Cardiac septum (tissue), 1 donor: ENCODE measurements around the gene ANKRD50. TPM values are rescaled to one million over a fixed set of nuclear protein-coding genes. Genes with fewer than 3 reads are reported as not detected.

Source experiments
- DNase-seq: peaks from one replicate; pipeline ENCODE4 v3.0.0-alpha.2; 2020; ENCODE audit warnings: low spot score
- intact Hi-C: fragments of 100-400 bp; cut with DNase I; formaldehyde crosslinking; loops from one replicate; pipeline ENCODE4 v1.14.0; 2022
- total RNA-seq: library from RNA; stranded (reverse); fragmentation: NEBNext Ultra II Directional; extraction: Animal tissue kit (Norgen Biotek cat#: 25700); gene quantifications from one replicate; pipeline ENCODE4 v1.2.1, GENCODE V29; 2021
- donor health status: DM: no; HTN: no; CAD: no.

The ANKRD50 gene
- total RNA-seq, 1 donor from 2014 or later: 16.1 TPM

DNA sequence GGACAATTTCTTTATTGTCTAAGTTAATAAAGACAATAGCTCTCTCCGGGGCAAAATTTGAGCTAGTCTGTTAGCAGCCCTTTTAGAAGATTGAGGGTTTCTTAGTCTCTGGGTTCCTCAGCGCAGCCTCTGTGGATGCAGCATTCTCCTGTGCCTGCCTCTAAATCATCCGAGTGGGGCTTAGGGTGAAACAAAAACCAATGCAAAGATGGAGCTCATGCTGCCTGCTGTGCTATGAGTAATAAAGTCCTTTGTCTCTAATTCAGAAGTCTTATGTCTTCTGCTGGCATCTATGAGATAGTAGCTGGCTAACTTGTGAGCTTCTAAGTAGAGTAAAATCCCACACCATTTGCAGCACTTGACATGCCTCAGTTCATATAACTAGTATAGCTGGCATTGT, 67.9 kb downstream of the ANKRD50 start:
- intact Hi-C loops: no loop called here
- DNase-seq: no peak

DNA sequence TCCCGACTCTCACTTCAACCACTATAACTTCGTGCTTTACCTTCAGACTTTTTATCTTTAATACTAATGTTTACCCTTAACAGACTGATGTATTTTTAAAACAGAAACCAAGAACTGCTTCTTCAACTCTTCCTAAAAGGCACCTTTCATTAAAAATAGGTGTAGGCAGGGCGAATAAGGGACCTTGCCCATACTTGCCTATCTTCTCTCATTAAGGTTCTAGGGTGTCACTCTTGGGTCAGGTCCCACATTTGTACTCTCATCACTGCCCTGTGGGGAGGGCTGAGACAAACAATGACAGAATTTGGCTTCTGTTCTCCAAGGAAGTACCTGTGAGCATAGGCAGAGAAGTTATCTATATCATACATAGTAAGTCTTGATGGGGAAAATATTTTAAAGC, 69.7 kb downstream of the ANKRD50 start:
- intact Hi-C loops: no loop called here
- DNase-seq: no peak

DNA sequence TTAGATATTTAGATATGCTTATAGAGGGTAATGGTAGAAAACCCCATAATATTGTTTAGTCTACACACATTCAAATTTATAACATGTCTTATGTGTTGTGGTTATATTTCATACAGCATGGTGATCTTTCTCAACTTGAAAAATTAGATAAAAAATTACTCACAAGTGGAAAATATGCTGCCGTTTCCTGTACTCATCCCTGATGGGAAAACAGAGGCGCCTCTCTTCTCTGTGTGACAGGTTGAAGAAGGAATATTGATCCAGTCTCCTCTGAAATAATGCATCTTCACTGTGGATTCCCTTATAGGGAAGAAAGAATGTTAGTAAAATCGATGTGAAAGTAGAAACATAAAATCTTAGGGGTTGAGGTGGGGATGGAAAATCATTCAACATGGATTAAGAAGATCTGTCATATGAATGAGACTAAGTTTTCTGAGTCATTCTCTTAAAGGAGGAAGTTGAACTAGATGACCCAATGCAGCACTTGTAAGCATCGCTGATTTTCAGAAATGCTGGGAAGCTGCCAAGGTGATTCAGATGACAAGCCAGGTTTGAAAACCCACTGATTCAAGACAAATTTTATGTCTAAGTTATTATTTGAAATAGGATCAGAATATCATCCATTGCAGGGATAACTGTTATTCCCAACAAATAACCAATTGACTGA, 70.7 kb downstream of the ANKRD50 start:
- intact Hi-C loops: no loop called here
- DNase-seq: no peak

DNA sequence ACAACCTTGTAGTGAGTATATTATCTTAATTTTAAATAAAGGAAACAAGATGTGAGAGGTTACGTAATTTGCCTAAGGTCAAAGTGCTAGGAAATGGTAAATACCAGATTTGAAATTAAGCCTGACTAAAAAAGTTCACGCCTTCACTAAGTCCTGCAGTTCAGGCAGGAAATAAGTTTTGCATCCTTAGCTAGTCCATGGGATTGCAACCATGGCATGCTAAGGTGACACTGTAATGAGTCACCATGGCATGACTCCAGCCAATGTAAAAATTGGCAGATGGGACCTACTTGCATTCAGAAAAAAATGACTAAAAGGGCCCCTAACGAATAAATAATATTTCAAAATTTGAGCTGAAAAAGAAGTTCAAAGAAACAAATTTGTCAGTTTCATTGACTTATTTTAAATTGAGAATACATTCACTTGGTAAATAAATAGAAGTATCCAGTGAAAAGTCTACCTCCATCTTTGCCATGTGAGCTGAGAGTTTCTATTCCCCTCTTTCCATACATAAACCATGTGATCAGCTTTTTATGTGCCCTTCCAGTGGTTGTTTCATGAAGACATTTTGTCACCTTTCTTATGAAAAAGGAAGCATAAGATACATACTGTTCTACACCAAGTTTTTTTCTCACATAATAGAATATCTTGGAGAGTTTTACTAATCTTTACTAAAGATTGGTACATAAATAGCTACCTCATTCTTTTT, 72.4 kb downstream of the ANKRD50 start:
- intact Hi-C loops: no loop called here
- no peak for DNase-seq

DNA sequence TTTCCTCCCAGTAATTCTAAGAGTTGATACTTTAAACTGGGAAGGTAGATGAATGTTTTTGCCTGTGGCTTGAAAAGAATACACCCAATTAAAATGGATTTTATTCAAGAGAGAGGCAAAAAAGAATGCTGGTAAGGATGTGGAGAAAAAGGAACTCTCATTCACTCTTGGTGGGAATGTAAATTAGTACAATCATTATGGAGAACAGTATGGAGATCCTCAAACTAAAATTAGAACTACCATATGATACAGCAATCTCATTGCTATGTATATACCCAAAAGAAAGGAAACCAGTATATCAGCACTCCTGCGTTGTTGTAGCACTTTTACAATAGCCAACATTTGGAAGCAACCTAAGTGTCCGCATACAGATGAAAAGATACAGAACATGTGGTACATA, 75.2 kb downstream of the ANKRD50 start:
- no peak for DNase-seq
- intact Hi-C loops: no loop called here

DNA sequence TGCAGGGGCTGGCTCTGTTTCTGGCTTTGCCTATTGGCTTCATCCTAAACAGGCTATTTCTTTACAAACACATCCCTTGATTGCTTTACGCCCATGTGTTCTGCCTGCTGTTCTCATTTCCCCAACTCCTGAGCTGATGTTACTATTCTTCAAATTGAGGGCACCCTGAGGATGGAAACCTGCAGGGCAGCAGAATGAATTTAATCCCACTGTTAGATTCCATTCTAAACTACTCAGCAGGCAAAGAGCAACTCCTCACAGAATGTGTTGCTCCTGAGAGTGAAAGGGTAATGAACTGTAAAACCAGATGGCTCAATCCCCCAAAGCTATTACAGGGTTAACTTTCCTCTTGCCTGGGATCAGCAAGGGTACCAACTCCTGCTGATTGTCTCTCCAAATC, 75.7 kb downstream of the ANKRD50 start:
- intact Hi-C loops: no loop called here
- DNase-seq: no peak

DNA sequence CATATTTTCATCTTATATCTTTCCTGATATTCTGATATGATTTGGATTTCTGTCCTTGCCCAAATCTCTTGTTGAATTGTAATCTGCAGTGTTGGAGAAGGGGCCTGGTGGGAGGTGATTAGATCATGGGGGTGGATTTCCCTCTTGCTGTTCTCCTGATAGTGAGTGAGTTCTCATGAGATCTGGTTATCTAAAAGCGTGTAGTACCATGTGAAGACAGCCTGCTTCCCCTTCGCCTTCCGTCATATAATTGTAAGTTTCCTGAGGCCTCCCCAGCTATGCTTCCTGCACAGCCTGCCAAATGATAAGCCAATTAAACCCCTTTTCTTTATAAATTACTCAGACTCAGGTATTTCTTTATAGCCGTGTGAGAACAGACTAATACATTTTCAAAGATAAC, 77.2 kb downstream of the ANKRD50 start:
- intact Hi-C loops: no loop called here
- DNase-seq: no peak

DNA sequence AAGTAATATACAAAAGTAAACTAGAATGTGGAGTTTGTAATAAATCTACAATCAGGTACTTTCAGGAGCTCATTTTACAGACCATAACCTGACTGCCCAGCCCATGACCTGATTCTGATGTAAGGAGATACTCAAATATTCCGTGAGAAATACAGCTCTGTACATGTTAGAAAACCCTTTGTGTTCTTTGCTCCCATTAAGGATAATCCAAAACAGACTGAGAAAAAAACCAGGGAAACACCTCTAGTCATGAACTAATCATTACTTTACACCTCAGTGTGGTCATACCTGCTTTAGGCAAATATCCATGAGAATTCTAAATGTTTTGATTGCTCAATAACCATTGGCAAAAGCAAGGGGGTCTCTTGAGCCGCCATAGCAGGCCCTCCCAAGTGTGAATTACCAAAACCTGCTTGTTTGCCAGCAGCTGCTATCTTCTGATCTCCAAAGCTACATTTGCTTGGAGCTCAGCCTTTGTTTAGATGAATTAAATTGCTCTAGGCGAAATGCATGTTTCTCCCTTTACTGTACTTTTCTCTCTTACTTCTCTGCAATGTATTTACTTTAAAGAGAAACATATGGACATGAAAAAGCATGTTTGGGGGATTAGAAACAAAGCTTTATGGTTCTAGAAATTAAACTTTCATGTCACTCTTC, 79.1 kb downstream of the ANKRD50 start:
- intact Hi-C loops: no loop called here
- no peak for DNase-seq

DNA sequence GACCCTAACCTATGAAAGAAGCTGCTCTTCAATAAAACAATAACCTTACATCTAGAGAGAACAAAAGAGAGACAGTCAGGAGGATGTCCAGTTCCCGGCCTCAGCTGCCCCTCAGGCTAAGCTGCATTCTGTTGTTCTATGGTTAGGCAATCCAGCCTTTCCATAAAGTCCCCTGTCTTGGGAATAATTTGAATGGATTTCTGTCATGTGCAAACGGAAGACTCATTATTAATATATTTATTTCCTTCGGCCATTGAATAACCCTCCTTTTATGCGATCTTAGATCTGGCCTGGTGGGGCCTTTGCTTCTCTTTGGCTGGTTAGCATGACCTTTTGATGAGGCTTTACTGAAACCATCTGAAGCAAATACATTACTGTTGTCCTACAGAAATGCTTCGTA, 80.1 kb downstream of the ANKRD50 start:
- DNase-seq: no peak
- intact Hi-C loops: no loop called here

DNA sequence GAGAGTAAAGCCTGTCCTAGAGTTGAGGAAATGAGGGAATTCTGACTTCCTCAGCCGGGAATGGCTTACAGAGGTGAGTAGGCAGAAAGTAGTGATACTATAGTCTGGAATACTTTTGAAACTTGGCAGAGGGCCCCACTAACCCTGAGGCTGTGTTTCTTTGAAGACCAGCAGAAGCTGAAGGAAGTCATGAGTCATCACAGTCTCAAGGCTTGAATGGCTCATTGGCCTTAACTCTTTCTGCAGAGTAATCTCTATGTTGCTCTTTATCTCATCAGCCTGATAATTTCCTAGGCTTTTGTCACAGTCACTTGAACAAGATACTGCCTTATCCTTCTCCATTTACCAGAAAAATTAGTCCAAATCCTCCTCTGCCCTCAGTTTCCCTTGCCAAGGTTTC, 80.8 kb downstream of the ANKRD50 start:
- no peak for DNase-seq
- intact Hi-C loops: loop anchor here (1.0 kb wide), 1 partner anchor 81 kb away; the partner anchor contains the start of gene ANKRD50

DNA sequence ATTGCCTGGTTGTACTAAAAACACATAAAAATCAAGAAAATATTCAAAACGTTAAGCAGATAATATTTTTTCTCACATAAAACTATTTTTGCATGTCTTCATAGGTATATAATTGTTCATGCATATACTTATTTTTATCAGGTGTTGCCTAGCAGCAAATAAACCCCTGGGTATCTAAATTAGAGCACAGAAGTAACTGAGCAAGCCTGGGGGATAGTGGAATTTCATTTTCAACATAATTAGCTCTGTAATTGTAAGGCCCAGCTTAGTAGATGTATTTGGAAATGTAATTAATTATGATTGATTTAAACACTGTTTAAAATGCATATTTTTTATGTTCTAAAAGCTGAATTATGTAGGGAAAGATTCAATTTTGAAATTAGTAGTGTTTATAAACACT, 82.9 kb downstream of the ANKRD50 start:
- no peak for DNase-seq
- intact Hi-C loops: no loop called here
